ENCODE data around the gene LCE1C. TPM values are rescaled to one million over a fixed set of nuclear protein-coding genes. Genes with fewer than 3 reads are reported as not detected.

LCE1C gene
- total RNA-seq, 2 donors from 2014 or later: not detected

Other genes starting within 250 kb of the LCE1C start
- gene LCE3E, start 239.9 kb downstream of the LCE1C start, total RNA-seq: not detected
- not detected for gene LCE3D, start 226.1 kb downstream of the LCE1C start, total RNA-seq
- gene LCE3C, start 206.4 kb downstream of the LCE1C start, total RNA-seq: not detected
- not detected for gene LCE3B, start 192.8 kb downstream of the LCE1C start, total RNA-seq
- gene LCE3A, start 183.5 kb downstream of the LCE1C start, total RNA-seq: not detected
- gene LCE2D, start 143.3 kb downstream of the LCE1C start, total RNA-seq: not detected
- gene LCE2C, start 131.4 kb downstream of the LCE1C start, total RNA-seq: not detected
- gene LCE2B, start 120.5 kb downstream of the LCE1C start, total RNA-seq: not detected
- not detected for gene LCE2A, start 108.3 kb downstream of the LCE1C start, total RNA-seq
- gene LCE4A, start 98.5 kb downstream of the LCE1C start, total RNA-seq: not detected
- gene KPRP, start 48.6 kb downstream of the LCE1C start, total RNA-seq: not detected
- gene LCE1F, start 31.5 kb downstream of the LCE1C start, total RNA-seq: not detected
- gene LCE1E, start 20.4 kb downstream of the LCE1C start, total RNA-seq: not detected
- gene LCE1D, start 9.9 kb downstream of the LCE1C start, total RNA-seq: not detected
- gene LCE1B, start 5.3 kb upstream of the LCE1C start, total RNA-seq: not detected
- gene LCE1A, start 20.8 kb upstream of the LCE1C start, total RNA-seq: not detected
- gene LCE6A, start 36.2 kb upstream of the LCE1C start, total RNA-seq: not detected
- not detected for gene LCE7A, start 53.3 kb upstream of the LCE1C start, total RNA-seq
- gene SMCP, start 71.7 kb upstream of the LCE1C start, total RNA-seq: not detected
- gene IVL, start 101.9 kb upstream of the LCE1C start, total RNA-seq: not detected
- gene SPRR5, start 140.6 kb upstream of the LCE1C start, total RNA-seq: not detected
- gene SPRR4, start 164.0 kb upstream of the LCE1C start, total RNA-seq: not detected
- gene SPRR1A, start 177.4 kb upstream of the LCE1C start, total RNA-seq: not detected
- not detected for gene SPRR3, start 195.1 kb upstream of the LCE1C start, total RNA-seq
- not detected for gene SPRR1B, start 224.6 kb upstream of the LCE1C start, total RNA-seq
- gene SPRR2D, start 234.5 kb upstream of the LCE1C start, total RNA-seq: not detected

Data from natural killer cell treated with Interleukin-12 subunit alpha and Interleukin-12 subunit beta and Interleukin-15 and Interleukin-18, amount 100 ng/mL, for 72 hours (primary cell).